ENCODE results near the gene ZFYVE19.

- no peak for TF ChIP-seq CTCF (IDR thresholded peaks at IDR 0.05)
- TF ChIP-seq REST (IDR thresholded peaks at IDR 0.05; ENCODE audit: insufficient read depth in 1 of 2, low read depth in 2 of 2, low read length in 1 of 2) = no peak
- no peak for TF ChIP-seq TCF7L2 (IDR thresholded peaks at IDR 0.05; ENCODE audit: low read depth, low read length)
Measured at GRCh38 chr15:40856746-40857145, 49.9 kb downstream of the ZFYVE19 start.

All from Panc1 (cell line).